H9 (cell line): ENCODE results near the gene SAA1. TPM values are rescaled to one million over a fixed set of nuclear protein-coding genes. Genes with fewer than 3 reads are reported as not detected.

ENCODE experiments used
- DNase-seq: peaks from one replicate; pipeline ENCODE4 v3.0.0-alpha.2; 2017
- H2AFZ ChIP-seq: one replicate; pipeline ENCODE4 v1.6.1; 2013; ENCODE audit warnings: mild to moderate bottlenecking, low read length, control low read depth, moderate library complexity
- H2AK5ac ChIP-seq: 2 replicates; pipeline ENCODE4 v1.6.1; 2013; ENCODE audit warnings: low read length, control low read depth, mixed read lengths; ENCODE audit not compliant: insufficient read length
- H2BK120ac ChIP-seq: one replicate; pipeline ENCODE4 v1.6.1; 2013; ENCODE audit warnings: low read depth, mild to moderate bottlenecking, low read length, control low read depth, inconsistent platforms; ENCODE audit not compliant: poor library complexity, severe bottlenecking
- H2BK12ac ChIP-seq: 2 replicates; pipeline ENCODE4 v1.6.1; 2013; ENCODE audit warnings: low read length, control low read depth, mixed read lengths, low read depth; ENCODE audit not compliant: insufficient read length
- H2BK15ac ChIP-seq: 2 replicates; pipeline ENCODE4 v1.6.1; 2013; ENCODE audit warnings: low read depth, low read length, control low read depth
- H2BK20ac ChIP-seq: one replicate; pipeline ENCODE4 v1.6.1; 2013; ENCODE audit warnings: low read depth, mild to moderate bottlenecking, low read length, control low read depth, inconsistent platforms; ENCODE audit not compliant: poor library complexity, severe bottlenecking
- H2BK5ac ChIP-seq: 2 replicates; pipeline ENCODE4 v1.6.1; 2013; ENCODE audit warnings: low read length, control low read depth, mixed read lengths; ENCODE audit not compliant: insufficient read length
- H3K14ac ChIP-seq: 2 replicates; pipeline ENCODE4 v1.6.1; 2013; ENCODE audit warnings: low read length, control low read depth; ENCODE audit not compliant: insufficient read depth
- H3K18ac ChIP-seq: 2 replicates; pipeline ENCODE4 v1.6.1; 2013; ENCODE audit warnings: low read depth, mild to moderate bottlenecking, mixed read lengths, low read length, control low read depth; ENCODE audit not compliant: insufficient read length
- H3K23ac ChIP-seq: 2 replicates; pipeline ENCODE4 v1.6.1; 2013; ENCODE audit warnings: low read length, control low read depth, mixed read lengths, low read depth; ENCODE audit not compliant: insufficient read length
- H3K23me2 ChIP-seq: 2 replicates; pipeline ENCODE4 v1.6.1; 2013; ENCODE audit warnings: low read depth, mild to moderate bottlenecking, mixed read lengths, low read length, control low read depth; ENCODE audit not compliant: insufficient read length, poor library complexity, severe bottlenecking
- H3K27ac ChIP-seq: 2 replicates; pipeline ENCODE4 v1.5.1; 2013; ENCODE audit warnings: low read length, control low read depth, mixed read lengths, low read depth; ENCODE audit not compliant: insufficient read length
- H3K27me3 ChIP-seq: 2 replicates; pipeline ENCODE4 v1.6.1; 2013; ENCODE audit warnings: low read length, control low read depth, inconsistent platforms; ENCODE audit not compliant: insufficient read depth
- H3K4ac ChIP-seq: 2 replicates; pipeline ENCODE4 v1.6.1; 2013; ENCODE audit warnings: low read depth, mild to moderate bottlenecking, control low read depth, inconsistent platforms, low read length, moderate library complexity
- H3K4me1 ChIP-seq: 2 replicates; pipeline ENCODE4 v1.6.1; 2013; ENCODE audit warnings: low read length, control low read depth, inconsistent platforms; ENCODE audit not compliant: insufficient read depth
- H3K4me2 ChIP-seq: 2 replicates; pipeline ENCODE4 v1.6.1; 2013; ENCODE audit warnings: low read length, control low read depth, mixed read lengths; ENCODE audit not compliant: insufficient read length, insufficient read depth
- H3K56ac ChIP-seq: 2 replicates; pipeline ENCODE4 v1.6.1; 2013; ENCODE audit warnings: low read depth, mild to moderate bottlenecking, mixed read lengths, low read length, control low read depth; ENCODE audit not compliant: insufficient read length
- H3K79me1 ChIP-seq: 2 replicates; pipeline ENCODE4 v1.6.1; 2013; ENCODE audit warnings: low read depth, mild to moderate bottlenecking, moderate library complexity, low read length, control low read depth, inconsistent platforms; ENCODE audit not compliant: insufficient read depth, poor library complexity, severe bottlenecking
- H3K79me2 ChIP-seq: 2 replicates; pipeline ENCODE4 v1.6.1; 2013; ENCODE audit warnings: low read length, control low read depth, inconsistent platforms; ENCODE audit not compliant: insufficient read depth
- H3K9ac ChIP-seq: 2 replicates; pipeline ENCODE4 v1.6.1; 2013; ENCODE audit warnings: low read length, control low read depth, mixed read lengths; ENCODE audit not compliant: insufficient read length; ENCODE audit errors: extremely low read depth
- H3K9me3 ChIP-seq: one replicate; pipeline ENCODE4 v1.6.1; 2013; ENCODE audit warnings: low read depth, low read length, inconsistent platforms; ENCODE audit not compliant: control insufficient read depth
- H3T11ph ChIP-seq: one replicate; pipeline ENCODE4 v1.6.1; 2013; ENCODE audit warnings: mild to moderate bottlenecking, low read length, control low read depth, inconsistent platforms
- H4K20me1 ChIP-seq: one replicate; pipeline ENCODE4 v1.6.1; 2013; ENCODE audit not compliant: control insufficient read depth, insufficient read length, insufficient read depth
- H4K5ac ChIP-seq: 2 replicates; pipeline ENCODE4 v1.6.1; 2013; ENCODE audit warnings: low read depth, mild to moderate bottlenecking, mixed read lengths, low read length, control low read depth; ENCODE audit not compliant: insufficient read length
- H4K8ac ChIP-seq: replicated peaks from 2 replicates; pipeline ENCODE4 v1.6.1; 2013; ENCODE audit warnings: low read length, control low read depth, mixed read lengths, low read depth; ENCODE audit not compliant: insufficient read length
- H4K91ac ChIP-seq: 2 replicates; pipeline ENCODE4 v1.6.1; 2013; ENCODE audit warnings: low read depth, mild to moderate bottlenecking, moderate library complexity, mixed read lengths, low read length, control low read depth; ENCODE audit not compliant: insufficient read length
- H3K27ac Mint-ChIP-seq, 3 experiments: 2 replicates in 2 of 3; 3 replicates in 1 of 3; pipeline ENCODE4 v1.8.0; 2020 to 2021; ENCODE audit warnings: mixed read lengths in 3 of 3, mild to moderate bottlenecking in 1 of 3, moderate library complexity in 1 of 3
- H3K27me3 Mint-ChIP-seq: 2 replicates; pipeline ENCODE4 v1.8.0; 2021; ENCODE audit warnings: low read depth, mild to moderate bottlenecking, moderate library complexity, mixed read lengths
- H3K36me3 Mint-ChIP-seq, 3 experiments: 2 replicates in 2 of 3; 3 replicates in 1 of 3; pipeline ENCODE4 v1.8.0; 2020 to 2021; ENCODE audit warnings: low read depth in 3 of 3, mixed read lengths in 3 of 3; ENCODE audit not compliant: insufficient read depth in 1 of 3
- H3K4me1 Mint-ChIP-seq, 2 experiments: 2 replicates each; pipeline ENCODE4 v1.8.0; 2020; ENCODE audit warnings: mixed read lengths in 2 of 2
- H3K4me3 Mint-ChIP-seq, 2 experiments: 2 replicates in 1 of 2; 3 replicates in 1 of 2; pipeline ENCODE4 v1.8.0; 2020 to 2021; ENCODE audit warnings: mild to moderate bottlenecking in 2 of 2, mixed read lengths in 2 of 2, moderate library complexity in 1 of 2
- H3K9me3 Mint-ChIP-seq, 2 experiments: 2 replicates in 1 of 2; 3 replicates in 1 of 2; pipeline ENCODE4 v1.8.0; 2020; ENCODE audit warnings: mild to moderate bottlenecking in 2 of 2, mixed read lengths in 2 of 2, moderate library complexity in 1 of 2
- WGBS: extraction: QIAGEN DNeasy Blood & Tissue Kit; methylation state at CpG from one replicate; pipeline ENCODE4 v1.1.7; 2013; ENCODE audit warnings: missing lambda C conversion rate, low lambda C conversion rate, mixed read lengths; ENCODE audit not compliant: insufficient read length; ENCODE audit errors: extremely low coverage; 5-methylcytosine and 5-hydroxymethylcytosine counted together
- total RNA-seq: library from RNA; stranded (reverse); gene quantifications from 2 replicates; pipeline ENCODE4 v1.2.1, GENCODE V29; 2021
- TF ChIP-seq, protein P1 (sequence below): fragments of 200-600 bp; sonication (generic); conservative IDR thresholded peaks from 3 replicates; pipeline ENCODE4 v1.8.0; 2021; ENCODE audit warnings: antibody characterized with exemption, mild to moderate bottlenecking

Gene SAA1
- total RNA-seq, 1 experiment from 2014 or later = not detected

- H2BK20ac ChIP-seq = no peak overlapping the region
- H3K23ac ChIP-seq = no peak overlapping the region
- H2BK12ac ChIP-seq = no peak overlapping the region
- TF ChIP-seq, protein P1, sequence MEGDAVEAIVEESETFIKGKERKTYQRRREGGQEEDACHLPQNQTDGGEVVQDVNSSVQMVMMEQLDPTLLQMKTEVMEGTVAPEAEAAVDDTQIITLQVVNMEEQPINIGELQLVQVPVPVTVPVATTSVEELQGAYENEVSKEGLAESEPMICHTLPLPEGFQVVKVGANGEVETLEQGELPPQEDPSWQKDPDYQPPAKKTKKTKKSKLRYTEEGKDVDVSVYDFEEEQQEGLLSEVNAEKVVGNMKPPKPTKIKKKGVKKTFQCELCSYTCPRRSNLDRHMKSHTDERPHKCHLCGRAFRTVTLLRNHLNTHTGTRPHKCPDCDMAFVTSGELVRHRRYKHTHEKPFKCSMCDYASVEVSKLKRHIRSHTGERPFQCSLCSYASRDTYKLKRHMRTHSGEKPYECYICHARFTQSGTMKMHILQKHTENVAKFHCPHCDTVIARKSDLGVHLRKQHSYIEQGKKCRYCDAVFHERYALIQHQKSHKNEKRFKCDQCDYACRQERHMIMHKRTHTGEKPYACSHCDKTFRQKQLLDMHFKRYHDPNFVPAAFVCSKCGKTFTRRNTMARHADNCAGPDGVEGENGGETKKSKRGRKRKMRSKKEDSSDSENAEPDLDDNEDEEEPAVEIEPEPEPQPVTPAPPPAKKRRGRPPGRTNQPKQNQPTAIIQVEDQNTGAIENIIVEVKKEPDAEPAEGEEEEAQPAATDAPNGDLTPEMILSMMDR = no peak
- no peaks in the 10 kb centered on the region for H3K23me2 ChIP-seq
- Mint-ChIP-seq H3K4me3 (no peak overlapping the region), H3K27me3 (no peaks in the 10 kb centered on the region; the same call in 1 of the 2 replicates), H3K4me1 (no peaks in the 10 kb centered on the region), H3K9me3 (no peaks in the 10 kb centered on the region), H3K27ac (no peak overlapping the region), H3K36me3 (no peaks in the 10 kb centered on the region)
- H2BK5ac ChIP-seq = no peak overlapping the region
- no peaks in the 10 kb centered on the region for H3K79me2 ChIP-seq
- no peak overlapping the region for H3K9ac ChIP-seq
- no peak overlapping the region for H3K4ac ChIP-seq
- H3K9me3 ChIP-seq = no peaks in the 10 kb centered on the region
- no peak for DNase-seq
- no peak overlapping the region for H3K14ac ChIP-seq
- H2BK15ac ChIP-seq = no peak overlapping the region
- no peaks in the 10 kb centered on the region for H4K20me1 ChIP-seq
- H2AK5ac ChIP-seq = no peak overlapping the region
- no peaks in the 10 kb centered on the region for H3K79me1 ChIP-seq
- no peak overlapping the region for H3K18ac ChIP-seq
- H3K27ac ChIP-seq = no peak overlapping the region
- H3K4me2 ChIP-seq = no peak overlapping the region
- H2AFZ ChIP-seq = no peak overlapping the region
- H3K56ac ChIP-seq = no peak overlapping the region
- H4K8ac ChIP-seq = no peak overlapping the region
- H4K91ac ChIP-seq = no peak overlapping the region
- no peak overlapping the region for H4K5ac ChIP-seq
- no peaks in the 10 kb centered on the region for H3K27me3 ChIP-seq
- WGBS = no CpG with 5 or more reads among the region's 2 CpGs
- no peak overlapping the region for H2BK120ac ChIP-seq
- H3T11ph ChIP-seq = no peak overlapping the region
- H3K4me1 ChIP-seq = no peaks in the 10 kb centered on the region
Measured at GRCh38 chr11:18254781-18255361, 11.2 kb upstream of the SAA1 start.
